ENCODE measurements around the gene UBE2I. TPM values are rescaled to one million over a fixed set of nuclear protein-coding genes. Genes with fewer than 3 reads are reported as not detected.

The UBE2I gene
- total RNA-seq, 4 donors from 2014 or later = 25.9 to 133 (median 63.0) TPM

- TF ChIP-seq CTCF (IDR thresholded peaks at IDR 0.05) (no peak), POLR2A (IDR thresholded peaks at IDR 0.05) (no peak)
- Histone ChIP-seq H3K27me3 (no peaks in the 10 kb centered on the region), H3K27ac (no peak overlapping the region), H3K9me3 (no peaks in the 10 kb centered on the region), H3K4me1 (peaks cover 0 to 36% of the 10 kb centered on the region in 2 donors), H3K4me3 (no peak overlapping the region), H3K36me3 (no peaks in the 10 kb centered on the region)
- DNase-seq = no peak
- intact Hi-C loops (cut with DNase I; ENCODE audit: low total_unique reads) = no loop called here
Measured at GRCh38 chr16:1315081-1316032, 5.9 kb downstream of the UBE2I start.

GRCh38 chr16:1316033-1316405, 6.6 kb downstream of the UBE2I start:
- Histone ChIP-seq H3K4me3 (no peak overlapping the region), H3K9me3 (no peaks in the 10 kb centered on the region), H3K36me3 (no peaks in the 10 kb centered on the region), H3K27ac (no peak overlapping the region), H3K4me1 (peaks cover 0 to 29% of the 10 kb centered on the region in 2 donors), H3K27me3 (no peaks in the 10 kb centered on the region)
- intact Hi-C loops (cut with DNase I; ENCODE audit: low total_unique reads) = no loop called here
- DNase-seq = no peak
- TF ChIP-seq CTCF (IDR thresholded peaks at IDR 0.05) = no peak
- no peak for TF ChIP-seq POLR2A (IDR thresholded peaks at IDR 0.05)

GRCh38 chr16:1317479-1318267, 8.2 kb downstream of the UBE2I start:
- intact Hi-C loops (cut with DNase I; ENCODE audit: low total_unique reads) = no loop called here
- Histone ChIP-seq H3K4me3 (no peak overlapping the region), H3K27me3 (no peaks in the 10 kb centered on the region), H3K36me3 (no peaks in the 10 kb centered on the region), H3K27ac (no peak overlapping the region), H3K9me3 (no peaks in the 10 kb centered on the region), H3K4me1 (peaks cover 0 to 12% of the 10 kb centered on the region in 2 donors)
- no peak for TF ChIP-seq POLR2A (IDR thresholded peaks at IDR 0.05)
- TF ChIP-seq CTCF (IDR thresholded peaks at IDR 0.05) = no peak
- DNase-seq = no peak

- no peaks in the 10 kb centered on the region for H3K27me3 ChIP-seq
- intact Hi-C loops (cut with DNase I; ENCODE audit: low total_unique reads) = no loop called here
- H3K36me3 ChIP-seq = no peaks in the 10 kb centered on the region
- no peak overlapping the region for H3K27ac ChIP-seq
- no peaks in the 10 kb centered on the region for H3K9me3 ChIP-seq
- H3K4me1 ChIP-seq = peaks cover 0 to 7% of the 10 kb centered on the region in 2 donors
- DNase-seq = no peak
- no peak overlapping the region for H3K4me3 ChIP-seq
- no peak for TF ChIP-seq CTCF (IDR thresholded peaks at IDR 0.05)
- no peak for TF ChIP-seq POLR2A (IDR thresholded peaks at IDR 0.05)
Measured at GRCh38 chr16:1318268-1318545, 8.8 kb downstream of the UBE2I start.

- H3K4me3 ChIP-seq = no peak overlapping the region
- no peak for TF ChIP-seq CTCF (IDR thresholded peaks at IDR 0.05)
- no peak for TF ChIP-seq POLR2A (IDR thresholded peaks at IDR 0.05)
- H3K27me3 ChIP-seq = no peaks in the 10 kb centered on the region
- H3K4me1 ChIP-seq = peaks cover 0 to 1% of the 10 kb centered on the region in 2 donors
- DNase-seq = no peak
- H3K36me3 ChIP-seq = no peaks in the 10 kb centered on the region
- H3K9me3 ChIP-seq = no peaks in the 10 kb centered on the region
- H3K27ac ChIP-seq = no peak overlapping the region
- intact Hi-C loops (cut with DNase I; ENCODE audit: low total_unique reads) = no loop called here
Measured at GRCh38 chr16:1319041-1319440, 9.6 kb downstream of the UBE2I start.
